GM19351 (cell line): ENCODE measurements around the gene ROBO4.

ENCODE experiments used
- ATAC-seq: cut with Tn5 transposase; IDR thresholded peaks from one replicate; pipeline ENCODE4 v1.9.1; 2021; ENCODE audit warnings: mild to moderate bottlenecking, moderate library complexity; ENCODE audit not compliant: unreplicated experiment

Gene ROBO4

GRCh38 chr11:124844664-124845079 is 53.0 kb downstream of the ROBO4 start:
- no peak for ATAC-seq

DNA sequence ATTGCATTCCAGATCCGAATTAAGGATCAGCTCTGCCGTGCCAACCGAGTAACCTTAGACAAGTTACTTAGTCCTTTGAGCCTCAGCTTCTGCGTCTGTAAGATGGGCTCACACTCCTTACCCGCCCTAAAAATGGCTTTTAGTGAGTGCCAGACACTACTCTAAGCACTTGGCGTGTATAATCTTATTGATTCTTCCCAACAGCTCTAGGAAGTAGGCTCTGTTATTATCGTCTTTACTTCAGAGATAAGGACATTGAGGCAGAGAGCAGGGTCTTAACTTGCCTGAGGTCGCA is 54.1 kb downstream of the ROBO4 start:
- no peak for ATAC-seq

GRCh38 chr11:124842305-124842704 is 55.4 kb downstream of the ROBO4 start:
- no peak for ATAC-seq

- ATAC-seq = no peak
These were observed 55.8 kb downstream of the ROBO4 start for GRCh38 chr11:124841840-124842239.

DNA sequence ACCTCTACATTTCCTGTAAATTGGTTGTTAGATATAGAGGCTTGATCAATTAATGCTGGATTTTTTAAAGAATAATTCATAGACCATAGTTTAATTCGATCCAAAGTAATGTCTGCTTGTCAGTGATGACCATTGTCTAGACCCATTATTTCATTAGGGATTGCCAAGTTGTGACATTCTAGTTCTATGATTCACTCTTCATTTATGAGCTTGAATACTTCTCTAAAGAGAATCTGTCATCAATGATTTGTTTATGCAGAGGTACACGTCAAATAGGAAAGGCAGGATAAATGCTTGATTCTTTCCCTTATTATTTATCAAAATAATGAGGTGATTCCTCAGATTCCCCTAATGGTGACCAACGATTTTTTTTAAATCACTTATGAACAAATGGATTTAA is 56.5 kb downstream of the ROBO4 start:
- ATAC-seq = no peak

- no peak for ATAC-seq
These were observed 57.0 kb downstream of the ROBO4 start for GRCh38 chr11:124840666-124841065.

DNA sequence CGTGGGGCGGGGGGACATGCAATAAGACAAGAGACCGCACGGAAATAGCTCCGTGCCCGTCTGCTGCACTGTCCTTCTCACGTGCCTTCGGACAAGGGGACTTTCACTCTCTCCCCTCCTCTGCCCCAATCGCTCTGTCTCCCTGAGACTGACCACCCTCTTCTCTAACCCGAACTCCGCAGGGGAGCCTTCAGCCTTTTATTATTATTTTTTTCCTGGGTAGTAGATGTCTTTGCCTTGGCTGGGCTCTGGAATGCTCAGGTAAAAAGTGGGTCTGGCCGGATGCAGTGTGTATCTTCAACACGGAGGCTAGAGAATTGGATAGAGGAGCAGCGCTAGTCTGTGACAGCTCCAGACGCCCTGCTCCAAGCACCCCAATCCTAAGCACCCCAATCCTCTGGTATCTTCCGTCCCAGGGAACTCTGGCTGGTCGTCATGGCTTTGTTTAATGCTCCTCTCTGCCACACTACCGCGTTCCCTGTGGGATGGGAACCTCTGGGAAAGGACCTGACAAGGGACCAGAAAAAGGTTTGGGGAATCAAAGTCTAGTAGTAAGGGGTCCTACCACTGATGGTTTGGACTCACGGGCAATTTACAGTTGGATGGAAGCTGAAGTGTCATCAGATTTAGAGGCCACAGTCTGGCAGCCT is 57.6 kb downstream of the ROBO4 start:
- ATAC-seq = no peak

DNA sequence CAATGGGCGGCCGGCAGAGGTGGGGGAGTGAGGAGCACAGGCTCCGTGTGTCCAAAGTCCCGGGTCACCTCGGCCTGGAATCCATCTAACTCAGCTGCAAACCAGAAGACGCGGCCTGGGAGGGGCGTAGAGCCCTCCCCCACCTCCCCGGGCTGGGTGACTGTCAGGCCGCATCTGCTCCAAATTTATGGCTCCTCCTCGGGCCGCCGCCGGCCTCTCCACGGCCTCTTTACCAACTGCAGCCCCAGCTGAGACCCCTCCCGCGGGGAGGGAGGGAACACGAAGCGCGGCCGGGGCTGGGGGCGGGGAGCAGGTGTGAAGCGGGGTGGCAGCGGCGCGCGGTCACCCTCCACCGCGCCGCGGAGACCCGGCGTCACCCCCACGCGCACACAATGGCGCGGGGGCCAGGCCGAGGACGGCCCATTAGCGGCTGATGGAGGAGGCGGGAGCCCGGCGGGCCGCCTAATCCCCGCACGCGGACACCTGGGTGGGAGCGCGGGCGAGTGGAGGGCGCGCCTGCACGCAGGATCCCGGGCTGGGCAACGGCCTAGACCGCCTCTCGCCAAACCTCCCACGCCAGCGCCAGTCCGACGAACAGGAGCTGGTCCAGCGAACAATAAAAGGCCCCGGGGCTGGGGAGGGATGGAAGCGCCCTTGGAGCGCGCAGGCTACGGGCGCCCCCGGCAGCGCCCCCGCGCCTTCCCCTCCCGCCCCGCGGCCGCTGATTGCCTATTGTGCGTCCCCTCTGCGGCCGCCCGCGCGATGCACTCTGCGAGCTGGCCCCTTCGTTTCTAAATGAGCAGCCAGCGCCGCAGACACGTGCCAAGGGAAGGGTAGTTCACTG is 58.3 kb downstream of the ROBO4 start:
- ATAC-seq = no peak

DNA sequence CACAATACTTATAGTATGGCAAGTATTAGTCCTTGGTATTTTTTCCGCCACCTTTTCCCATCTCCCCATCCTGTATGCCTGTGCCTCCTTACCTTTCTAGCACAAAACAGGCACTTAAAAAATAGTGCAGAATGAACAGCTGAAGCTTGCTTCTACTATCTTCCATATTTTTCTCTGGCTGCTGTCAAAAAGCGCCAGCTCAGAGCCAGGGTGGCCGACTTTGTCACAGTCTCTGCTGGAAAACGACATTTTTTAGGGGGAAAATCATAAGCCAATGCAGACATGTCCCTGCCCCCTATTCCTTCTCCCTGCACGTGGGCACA is 58.9 kb downstream of the ROBO4 start:
- ATAC-seq = no peak

- peak; percentile 45 for ATAC-seq
These were observed 60.2 kb downstream of the ROBO4 start for GRCh38 chr11:124837491-124837856.

DNA sequence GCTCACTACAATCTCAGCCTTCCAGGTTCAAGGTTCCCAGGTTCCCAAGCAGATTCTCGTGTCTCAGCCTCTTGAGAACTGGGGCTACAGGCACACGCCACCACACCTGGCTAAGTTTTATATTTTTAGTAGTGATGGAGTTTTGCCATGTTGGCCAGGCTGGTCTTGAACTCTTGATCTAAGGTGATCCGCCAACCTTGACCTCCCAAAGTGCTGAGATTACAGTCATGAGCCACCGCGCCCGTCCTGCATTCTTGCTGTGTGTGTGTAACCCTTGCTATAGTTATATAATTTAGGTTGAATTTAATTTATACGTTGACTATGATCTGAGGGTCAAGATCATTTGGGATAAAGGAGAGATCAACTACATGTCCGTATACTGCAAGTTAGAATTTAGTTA is 61.7 kb downstream of the ROBO4 start:
- ATAC-seq = no peak

- no peak for ATAC-seq
These were observed 63.0 kb downstream of the ROBO4 start for GRCh38 chr11:124834526-124835180.
